Measurements from ENCODE around the gene ECE1.

DNA sequence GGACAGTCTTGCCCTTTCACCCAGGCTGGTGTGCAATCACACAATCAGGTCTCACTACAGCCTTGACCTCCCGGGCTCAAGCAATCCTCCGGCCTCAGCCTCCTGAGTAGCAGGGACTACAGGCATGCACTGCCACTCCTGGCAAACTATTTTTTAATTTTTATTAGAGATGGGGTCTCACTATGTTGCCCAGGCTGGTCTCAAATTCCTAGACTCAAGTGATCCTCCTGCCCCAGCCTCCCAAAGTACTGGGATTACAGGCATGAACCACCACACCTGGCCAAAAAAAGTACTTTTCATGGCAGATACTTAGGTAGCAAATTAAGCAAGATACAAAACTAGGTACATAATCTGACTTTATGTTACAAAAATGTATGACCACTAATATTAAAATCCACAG is 121.8 kb downstream of the ECE1 start:
- TF ChIP-seq, protein P1, sequence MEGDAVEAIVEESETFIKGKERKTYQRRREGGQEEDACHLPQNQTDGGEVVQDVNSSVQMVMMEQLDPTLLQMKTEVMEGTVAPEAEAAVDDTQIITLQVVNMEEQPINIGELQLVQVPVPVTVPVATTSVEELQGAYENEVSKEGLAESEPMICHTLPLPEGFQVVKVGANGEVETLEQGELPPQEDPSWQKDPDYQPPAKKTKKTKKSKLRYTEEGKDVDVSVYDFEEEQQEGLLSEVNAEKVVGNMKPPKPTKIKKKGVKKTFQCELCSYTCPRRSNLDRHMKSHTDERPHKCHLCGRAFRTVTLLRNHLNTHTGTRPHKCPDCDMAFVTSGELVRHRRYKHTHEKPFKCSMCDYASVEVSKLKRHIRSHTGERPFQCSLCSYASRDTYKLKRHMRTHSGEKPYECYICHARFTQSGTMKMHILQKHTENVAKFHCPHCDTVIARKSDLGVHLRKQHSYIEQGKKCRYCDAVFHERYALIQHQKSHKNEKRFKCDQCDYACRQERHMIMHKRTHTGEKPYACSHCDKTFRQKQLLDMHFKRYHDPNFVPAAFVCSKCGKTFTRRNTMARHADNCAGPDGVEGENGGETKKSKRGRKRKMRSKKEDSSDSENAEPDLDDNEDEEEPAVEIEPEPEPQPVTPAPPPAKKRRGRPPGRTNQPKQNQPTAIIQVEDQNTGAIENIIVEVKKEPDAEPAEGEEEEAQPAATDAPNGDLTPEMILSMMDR (conservative IDR thresholded peaks at IDR 0.05; ENCODE audit: low read depth, low read length) = no peak
- TF ChIP-seq, protein P2, sequence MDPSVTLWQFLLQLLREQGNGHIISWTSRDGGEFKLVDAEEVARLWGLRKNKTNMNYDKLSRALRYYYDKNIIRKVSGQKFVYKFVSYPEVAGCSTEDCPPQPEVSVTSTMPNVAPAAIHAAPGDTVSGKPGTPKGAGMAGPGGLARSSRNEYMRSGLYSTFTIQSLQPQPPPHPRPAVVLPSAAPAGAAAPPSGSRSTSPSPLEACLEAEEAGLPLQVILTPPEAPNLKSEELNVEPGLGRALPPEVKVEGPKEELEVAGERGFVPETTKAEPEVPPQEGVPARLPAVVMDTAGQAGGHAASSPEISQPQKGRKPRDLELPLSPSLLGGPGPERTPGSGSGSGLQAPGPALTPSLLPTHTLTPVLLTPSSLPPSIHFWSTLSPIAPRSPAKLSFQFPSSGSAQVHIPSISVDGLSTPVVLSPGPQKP (IDR thresholded peaks at IDR 0.05; ENCODE audit: borderline replicate concordance, low read depth, low read length) = no peak

Data from IMR-90 (cell line).